ENCODE results near the gene HOXA6.

The HOXA6 gene

DNA sequence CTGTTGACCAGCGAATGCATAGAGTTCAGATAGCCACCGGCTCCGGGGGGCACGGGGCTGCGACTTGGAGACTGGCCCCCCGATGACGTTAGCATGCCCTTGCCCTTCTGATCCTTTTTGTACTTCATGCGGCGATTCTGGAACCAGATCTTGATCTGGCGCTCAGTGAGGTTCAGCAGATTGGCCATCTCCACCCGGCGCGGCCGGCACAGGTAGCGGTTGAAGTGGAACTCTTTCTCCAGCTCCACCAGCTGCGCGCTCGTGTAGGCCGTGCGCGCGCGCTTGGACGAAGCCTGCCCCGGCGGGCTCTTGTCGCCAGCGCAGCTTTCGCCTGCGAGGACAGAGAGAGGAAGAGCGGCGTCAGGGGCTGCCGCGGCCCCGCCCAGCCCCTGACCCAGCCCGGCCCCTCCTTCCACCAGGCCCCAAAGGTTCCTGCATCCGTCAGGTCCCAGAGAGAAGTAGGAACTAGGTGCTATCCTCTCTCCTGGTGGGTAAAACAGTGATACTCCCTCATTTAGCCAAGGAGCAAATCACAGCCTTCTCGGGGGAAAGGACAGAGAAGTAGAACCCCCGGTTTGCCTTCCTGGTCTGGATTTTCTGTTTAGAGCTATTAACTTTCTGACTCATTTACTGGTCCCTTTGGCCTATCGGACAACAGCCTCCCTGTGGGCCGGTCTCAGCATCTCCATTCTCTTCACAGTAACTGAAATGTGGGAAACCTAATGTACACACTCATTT lies 39.0 kb downstream of the HOXA6 start:
- DNase-seq (ENCODE audit: low read depth in 2 of 2): no peak

DNA sequence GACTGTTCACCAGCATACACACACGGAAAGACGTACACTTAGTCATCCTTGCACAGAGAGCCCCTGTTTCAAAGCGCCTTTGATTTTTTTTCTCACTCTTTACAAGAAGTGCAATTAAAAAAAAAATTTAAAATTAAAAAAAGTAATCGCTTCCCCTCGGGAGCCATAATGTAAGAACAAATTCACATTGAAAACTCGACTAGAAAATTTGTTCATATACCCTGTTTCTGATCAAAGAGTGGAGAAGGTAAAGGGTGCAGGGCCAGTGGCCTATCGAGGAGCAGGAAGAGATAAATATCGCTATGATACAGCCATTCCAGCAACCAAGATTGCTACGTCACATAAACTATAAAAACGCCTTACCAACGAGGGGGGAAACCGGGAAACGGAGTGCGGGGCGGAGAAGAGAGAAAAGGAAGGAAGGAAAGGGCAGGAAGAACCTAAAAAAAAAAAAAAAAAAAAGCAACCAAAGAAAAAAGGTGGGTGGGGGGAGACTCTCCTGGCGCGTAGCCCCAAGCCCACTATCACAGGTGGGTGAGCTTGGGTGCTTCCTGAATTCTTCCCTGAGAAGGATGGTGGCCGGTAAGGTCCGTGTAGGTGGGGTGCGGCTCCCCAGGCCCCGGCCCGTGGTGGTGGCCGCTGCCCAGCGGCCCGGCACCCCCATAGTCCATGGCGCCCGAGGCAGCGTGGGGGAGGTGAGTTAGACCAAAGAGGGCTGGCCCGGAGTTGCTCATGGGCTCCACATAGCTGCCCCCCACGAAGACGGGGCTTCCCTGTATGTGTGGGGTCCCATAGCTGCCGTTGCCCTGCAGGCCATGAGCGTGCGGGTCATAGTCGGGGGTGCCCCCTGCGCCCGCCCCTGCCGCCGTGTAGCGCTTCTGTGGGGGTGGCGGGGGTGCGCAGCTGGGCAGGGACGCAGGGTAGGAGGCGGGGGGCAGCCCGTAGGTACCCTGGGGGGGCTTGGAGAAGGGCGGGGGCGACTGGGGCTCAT lies 39.9 kb downstream of the HOXA6 start:
- DNase-seq (ENCODE audit: low read depth in 2 of 2): no peak

DNA sequence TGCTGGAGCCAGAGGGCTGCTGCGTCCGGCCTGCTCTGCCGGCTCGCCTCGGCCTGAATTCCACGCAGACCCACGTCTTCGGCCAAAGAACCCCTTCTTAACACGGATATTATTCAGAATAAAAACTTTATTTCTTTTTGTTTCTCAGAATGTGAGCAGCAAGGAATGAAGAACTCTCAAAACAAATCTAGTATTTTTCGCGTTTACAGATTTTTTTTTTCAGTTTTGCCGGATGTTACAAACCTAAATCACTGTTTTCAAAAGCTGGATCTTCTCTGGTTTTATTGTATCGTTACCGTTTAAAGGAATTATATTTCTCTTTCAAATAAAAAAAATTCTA lies 40.7 kb downstream of the HOXA6 start:
- DNase-seq (ENCODE audit: low read depth in 2 of 2): no peak

DNA sequence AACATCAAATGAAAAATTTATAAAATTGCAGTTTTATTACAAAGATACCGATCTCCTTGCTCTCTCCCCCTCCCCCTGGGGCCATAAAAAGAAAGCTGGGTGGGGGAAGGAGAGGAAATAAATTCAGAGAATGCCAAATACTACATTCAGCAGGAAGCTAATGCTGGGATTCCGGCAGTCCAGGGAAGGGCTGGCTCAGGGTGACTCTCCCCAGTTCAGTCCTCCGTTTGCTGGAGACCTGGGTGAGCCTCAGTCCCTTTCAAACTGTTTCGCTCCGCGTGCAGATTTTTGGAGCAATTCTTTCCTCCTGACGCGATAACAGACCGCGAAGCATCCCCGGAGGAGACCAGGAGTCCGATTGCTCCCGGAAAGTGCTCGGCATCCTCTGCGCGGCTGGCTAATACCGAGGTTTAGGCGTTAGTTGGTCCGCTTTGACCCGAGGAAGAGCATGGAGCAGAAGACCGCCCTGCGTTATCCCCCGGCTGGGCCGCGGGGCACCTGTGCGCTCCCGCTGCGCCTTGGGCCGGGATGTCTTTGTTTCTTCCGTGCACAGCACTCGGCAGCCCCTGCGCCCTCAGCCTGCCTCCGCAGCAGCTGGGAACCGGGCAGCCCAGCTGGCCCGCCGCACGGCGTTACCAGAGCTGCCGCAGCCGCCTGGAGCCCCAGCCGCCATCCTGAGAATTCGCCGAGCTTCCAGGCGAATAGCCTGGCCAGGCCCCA lies 41.2 kb downstream of the HOXA6 start:
- DNase-seq (ENCODE audit: low read depth in 2 of 2): no peak

DNA sequence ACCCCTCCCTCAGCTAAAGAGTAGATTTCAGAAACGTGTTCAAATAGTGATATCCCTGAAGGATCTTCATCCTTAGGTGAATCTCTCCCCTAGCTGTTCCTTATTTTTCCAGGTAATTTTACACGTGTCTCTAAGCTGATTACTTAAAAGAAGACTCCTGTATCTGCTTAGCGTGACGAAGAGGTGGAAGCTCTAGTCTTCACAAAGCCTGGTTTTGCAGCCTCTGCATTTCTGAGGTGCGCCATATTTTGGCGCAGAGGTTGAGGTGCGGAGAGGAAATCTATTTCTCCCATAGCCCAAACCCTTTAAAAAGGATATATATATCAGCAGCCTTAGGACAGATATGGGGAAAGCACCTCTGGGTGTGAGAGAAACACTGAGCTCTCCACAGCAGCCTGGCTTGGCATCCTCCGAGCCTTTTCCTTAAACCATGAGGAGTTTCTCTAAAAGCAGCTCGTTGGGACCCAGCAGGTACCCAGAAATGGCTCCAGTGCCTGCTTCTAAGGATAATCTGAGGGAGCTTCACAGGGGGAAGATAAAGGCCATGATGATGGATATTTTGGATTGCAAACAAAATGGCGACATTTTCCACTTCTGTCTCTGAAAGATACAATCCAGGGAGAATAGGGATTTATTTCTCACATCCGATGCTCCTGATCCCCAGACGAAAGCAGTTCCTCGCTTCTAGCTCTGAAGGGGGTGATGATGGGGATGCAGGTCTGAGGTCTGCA lies 42.1 kb downstream of the HOXA6 start:
- DNase-seq (ENCODE audit: low read depth in 2 of 2): no peak

DNA sequence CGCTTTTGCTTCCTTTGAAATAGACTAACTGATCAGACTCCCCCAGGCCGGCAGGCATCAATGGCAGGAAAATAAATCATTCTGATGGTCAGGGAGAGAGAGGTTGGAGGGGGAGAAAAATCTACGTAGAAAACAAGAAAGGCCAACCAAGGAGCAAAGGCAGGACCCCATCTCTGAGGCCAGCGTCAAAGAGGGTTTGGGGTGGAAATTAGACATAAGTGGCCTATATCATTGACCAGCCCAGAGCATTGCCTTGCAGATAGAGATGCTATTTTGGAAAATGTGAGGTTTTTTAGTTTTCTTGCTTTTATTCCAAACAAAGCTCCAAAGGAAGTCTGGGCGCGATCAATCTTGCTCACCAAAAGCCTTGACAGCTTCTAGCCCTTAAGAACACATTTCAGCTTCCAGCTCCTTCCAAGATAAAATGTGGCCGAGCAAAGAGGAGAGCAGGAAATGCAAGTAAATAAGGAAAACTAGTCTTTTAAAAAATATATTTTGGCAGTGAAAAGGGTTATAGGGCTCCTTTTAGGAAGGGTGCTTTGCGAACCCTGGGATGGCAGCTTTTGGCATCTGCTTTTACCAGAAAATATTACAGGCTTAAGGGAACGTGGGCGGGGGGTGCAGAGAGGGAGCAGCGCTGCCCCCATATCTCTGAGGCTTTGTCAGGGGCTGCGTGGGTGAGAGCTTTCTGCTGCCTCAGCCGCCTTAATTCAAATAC lies 43.1 kb downstream of the HOXA6 start:
- DNase-seq (ENCODE audit: low read depth in 2 of 2): no peak

DNA sequence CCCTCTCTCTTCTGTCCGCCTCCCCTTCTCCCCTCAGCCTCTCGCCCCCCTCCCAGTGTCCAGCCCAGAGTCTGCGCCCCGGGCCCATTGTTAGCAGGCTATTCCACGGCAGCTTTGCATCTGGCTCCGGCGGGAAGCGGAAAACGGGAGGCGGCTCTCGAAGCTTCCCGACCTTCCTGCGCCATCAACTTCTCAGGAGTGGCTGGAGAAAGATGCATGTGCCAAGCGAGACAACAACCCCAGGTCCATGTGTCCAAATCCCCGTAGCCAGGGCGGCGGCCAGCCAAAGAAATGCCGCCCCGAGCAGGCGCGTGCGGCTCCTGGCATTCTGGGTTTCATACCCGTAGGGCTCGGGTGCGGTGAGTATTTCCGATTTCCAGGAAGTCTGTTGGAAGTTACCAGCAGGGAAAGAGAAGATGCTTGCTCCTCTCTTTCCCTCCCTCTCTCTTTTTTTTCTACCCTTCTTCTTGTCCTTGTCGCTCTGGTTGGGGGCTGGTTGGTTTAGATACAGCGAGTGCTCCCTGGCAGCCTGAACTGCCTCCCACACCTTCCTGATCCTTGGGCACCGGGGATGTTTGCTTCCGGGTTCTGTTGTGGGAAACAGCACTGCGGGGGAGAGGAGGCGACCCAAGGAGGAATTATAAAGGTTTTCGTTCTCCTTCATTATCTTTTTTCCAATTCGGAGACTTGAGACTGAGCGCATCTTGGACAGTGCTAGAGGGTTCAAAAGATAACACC lies 43.9 kb downstream of the HOXA6 start:
- no peak for DNase-seq (ENCODE audit: low read depth in 2 of 2)

DNA sequence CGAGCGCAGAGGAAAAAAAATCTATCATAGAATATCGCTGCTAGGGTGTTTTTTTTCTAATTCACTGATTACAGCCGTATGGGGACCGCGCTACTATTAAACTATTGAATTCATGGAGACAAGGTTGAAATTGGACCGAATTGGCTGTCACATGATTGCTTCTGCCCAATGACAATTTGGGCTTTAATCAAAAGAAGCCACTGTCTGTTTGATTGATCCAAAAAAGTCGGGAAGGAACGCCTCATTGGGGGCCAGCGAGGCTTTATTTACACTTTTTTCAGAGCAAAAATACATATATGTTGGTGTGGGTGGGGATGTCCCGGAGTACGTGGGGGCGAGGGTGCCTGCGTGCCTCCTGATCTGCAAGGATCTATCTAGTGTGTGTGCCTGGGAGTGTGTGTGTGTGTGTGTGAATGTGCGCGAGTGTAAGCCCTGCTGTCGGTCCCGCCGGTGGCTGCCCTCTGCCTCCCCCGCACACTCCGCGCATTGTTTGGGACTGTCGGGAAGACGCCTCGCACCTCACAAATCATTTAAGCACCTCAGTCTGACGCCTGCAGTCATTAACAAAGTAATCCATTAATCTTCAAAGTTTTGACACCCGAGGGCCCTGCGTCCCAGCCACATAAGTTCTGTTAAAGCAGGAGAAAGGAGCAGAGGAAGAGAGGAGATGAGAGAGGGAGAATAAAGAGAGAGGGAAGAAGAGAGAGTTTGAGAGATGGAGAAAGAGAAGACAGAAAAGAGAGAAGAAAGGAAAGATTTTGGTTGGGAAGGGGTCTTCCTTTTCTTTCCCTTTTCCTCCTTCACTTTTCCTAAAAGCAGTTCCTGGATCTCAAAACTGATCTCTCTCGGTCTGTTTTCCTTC lies 44.8 kb downstream of the HOXA6 start, which contains the start of gene HOXA2:
HOXA2 (minus strand) TSS at position 103 of the 862 bp plus-strand sequence. CDS start 183 bp downstream, outside the sequence.
- DNase-seq (ENCODE audit: low read depth in 2 of 2): no peak

DNA sequence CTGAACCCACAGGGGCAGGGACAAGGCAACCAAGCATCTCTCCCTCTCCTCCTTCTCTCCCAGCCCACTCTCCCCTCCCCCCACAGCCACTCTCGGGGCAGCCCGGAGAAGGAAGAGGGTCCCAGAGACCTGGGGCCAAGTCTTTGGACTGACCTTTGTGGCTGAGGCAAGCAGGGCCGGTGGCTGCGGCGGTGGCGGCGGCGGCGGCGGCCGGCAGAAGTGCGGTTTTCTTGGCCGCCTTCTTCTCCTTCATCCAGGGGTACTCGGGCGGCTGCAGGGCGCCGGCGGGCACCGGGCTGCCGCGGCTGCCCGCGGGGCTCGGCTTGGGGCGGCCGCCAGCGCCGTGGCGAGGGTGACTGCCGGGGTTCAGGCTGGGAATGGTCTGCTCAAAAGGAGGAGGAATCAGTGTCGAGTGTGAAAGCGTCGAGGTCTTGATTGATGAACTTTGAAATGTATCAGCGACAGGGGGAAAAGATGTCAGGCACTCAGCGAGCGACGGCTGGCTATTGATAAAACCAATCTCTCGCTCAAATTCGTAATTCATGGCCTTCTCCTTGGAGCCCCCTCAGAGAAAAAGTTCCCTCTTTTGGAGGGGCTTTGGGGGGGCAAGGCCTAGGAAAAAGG lies 45.5 kb downstream of the HOXA6 start:
- no peak for DNase-seq (ENCODE audit: low read depth in 2 of 2)

DNA sequence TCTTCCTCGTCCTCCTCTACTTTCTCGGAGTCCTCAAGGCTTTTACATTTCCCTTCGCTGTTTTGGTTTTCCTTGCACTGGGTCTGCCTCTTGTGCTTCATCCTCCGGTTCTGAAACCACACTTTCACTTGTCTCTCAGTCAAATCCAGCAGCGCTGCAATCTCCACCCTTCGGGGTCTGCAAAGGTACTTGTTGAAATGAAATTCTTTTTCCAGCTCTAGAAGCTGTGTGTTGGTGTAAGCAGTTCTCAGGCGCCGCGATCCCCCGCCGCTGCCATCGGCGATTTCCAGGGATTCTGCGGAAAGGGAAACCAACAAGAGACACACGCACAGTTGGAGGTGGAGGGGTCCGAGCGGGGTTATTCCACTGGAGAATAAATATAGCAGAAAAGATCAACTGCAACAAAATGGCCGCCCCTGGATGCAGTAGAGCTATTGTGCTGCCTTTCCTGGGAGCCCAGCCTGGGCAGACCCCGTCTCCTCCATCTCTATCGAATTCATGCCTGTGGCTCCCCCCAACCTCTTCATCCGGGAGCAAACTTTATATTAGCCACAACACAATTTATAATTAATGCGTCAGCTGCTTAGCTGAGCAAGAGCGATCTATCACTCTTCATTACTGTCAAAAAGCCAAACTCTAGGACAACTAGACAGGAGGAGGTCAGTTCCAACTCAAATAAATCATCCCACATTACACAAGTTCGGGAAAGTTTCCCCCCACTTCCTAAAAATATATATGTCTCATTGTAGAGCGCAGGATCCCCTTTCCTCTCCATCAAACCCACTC lies 46.2 kb downstream of the HOXA6 start:
- no peak for DNase-seq (ENCODE audit: low read depth in 2 of 2)

DNA sequence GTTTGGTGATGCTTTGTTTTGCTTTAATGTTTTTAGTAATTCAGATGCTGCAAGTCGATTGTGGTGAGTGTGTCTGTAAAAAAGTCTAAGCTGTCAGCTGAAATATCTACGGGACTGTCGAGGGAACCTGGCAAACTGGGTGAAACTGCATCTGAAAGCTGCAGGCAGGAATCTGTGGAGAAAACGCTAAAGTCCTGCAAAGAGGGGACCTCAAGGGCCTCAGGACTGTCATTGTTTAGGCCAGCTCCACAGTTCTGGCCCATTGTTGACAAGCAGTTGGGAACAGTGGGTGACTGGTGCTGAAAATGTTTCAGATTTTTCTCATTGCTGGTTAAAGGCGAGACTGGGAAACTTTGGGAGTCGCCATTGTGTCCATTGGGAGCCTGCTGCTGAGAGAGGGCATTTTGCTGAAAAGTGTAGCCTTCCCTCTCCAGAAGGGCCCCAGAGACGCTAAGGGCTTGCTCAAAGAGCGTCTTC lies 46.8 kb downstream of the HOXA6 start:
- no peak for DNase-seq (ENCODE audit: low read depth in 2 of 2)

DNA sequence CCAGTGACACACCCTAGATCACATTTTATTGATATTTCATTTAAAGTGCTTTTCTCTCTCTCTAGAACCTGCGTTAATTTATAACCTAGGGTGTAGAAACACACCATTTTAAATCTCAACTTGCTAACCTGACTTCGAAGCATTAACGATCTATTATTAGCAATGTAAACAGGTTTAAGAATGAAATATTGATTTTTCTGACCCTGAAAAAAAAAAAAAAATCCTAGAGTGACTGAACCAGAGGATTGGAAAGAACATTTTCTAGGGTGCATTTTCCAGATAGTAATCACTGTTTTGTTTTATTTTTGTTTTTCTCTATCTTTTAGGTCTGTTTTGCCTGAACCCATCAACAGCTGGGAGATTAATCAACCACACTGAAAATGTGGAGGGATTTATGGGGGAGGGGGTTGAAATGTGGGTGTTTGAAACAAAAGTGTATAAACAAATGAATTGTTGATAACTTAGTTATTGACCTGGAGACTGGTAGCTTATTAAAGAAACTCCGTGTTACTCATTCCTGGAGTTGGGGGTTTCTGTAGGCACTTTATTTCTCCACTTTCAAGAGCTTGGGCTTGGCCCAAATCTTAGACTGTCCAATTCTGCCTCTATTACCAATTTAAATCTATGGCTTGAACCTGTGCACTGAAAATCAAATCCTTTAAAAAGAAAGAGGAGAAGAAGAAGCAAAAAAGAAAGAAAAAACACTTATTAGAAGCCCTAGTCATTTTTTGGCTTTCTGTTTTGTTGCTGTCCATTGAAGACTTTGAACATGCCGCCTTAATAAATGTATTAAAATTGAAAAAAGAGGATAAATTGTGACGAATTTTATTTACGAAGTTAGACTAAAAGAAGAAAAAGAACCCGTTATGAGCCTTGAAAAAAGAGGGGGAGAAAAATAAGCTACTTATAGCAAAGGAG lies 47.9 kb downstream of the HOXA6 start:
- DNase-seq (ENCODE audit: low read depth in 2 of 2): no peak

DNA sequence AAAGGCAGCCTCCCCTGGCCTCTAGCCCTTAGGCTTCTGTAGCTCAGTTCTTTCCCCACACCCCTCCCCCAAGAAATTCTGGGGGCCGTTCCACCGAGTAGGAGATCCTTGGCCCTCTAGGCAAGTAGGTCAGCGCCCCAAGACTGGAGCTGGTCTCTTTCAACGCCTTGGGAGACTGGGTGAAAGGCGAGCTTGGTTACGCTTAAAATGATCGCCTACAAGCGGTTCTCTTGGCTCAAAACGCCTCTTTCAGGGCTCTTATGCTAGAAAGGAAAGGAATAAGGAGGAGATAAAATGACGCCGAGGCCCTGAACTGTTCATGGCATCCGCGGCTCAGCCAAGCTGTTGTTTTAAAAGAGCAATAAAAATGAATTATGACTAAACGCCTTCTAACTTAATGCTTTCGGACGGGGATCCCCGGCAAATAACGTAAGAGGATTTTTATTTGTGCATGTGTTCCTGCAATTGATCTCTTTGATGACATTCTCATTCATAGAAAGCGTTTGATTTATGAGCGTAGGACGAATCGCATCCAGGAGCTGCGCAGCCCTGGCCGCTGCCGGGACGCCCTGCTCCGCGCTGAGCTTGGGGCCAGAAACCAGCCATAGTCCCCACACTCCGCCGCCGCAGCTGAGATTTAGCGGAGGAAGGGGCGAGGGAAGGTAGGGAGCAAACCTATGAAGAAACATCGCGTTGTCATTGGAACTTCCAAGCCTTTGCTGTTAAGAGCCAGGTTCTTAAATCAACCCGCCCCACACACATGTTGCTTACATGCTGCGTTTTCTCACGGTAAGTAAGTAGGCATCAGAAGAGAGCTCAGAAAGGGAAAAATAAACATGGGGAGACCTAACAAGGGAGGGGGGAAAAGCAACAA lies 48.8 kb downstream of the HOXA6 start:
- DNase-seq (ENCODE audit: low read depth in 2 of 2): no peak

DNA sequence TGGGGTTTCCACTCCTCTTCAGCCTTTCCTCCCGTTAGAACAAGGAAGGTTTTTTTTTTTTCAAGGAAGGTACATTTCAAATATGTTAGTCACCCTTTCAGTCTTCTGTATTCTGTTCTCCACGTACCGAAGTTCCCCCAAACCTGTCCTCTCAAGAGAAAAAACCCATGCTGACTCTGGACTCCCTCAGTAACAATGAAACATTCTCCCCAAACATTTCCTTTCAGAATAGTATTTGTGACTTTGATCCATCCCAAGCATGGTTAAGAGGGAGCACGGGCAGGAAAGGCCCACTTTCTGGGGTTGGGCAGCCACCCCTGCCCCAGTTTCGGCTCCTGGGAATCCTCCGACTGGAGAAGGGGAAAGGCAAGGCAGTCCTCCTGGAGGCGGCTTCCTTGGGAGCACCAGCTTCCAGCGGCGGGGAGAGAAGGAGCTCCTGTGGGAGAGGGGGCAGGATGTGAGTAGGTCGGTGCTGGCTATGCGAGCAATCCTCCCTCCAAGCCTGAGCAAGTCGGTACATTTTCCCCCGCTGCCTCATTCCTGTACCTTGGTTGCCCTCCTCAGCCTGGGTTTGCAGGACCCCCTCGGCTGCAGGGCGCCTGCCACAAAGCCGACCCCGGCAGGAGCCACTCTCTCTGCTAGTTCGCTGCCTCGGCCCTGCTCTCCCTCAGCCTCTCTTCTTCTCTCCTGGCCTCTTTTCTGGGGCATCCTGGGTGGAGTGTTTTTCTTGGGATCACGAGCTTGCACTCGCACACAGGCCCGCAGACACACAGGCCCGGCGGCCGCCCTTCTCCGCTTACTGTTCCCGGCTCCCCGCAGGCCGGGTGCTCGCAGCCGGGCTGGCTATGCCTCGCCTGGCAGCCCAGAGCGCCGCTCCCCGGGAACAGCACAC lies 49.6 kb downstream of the HOXA6 start:
- no peak for DNase-seq (ENCODE audit: low read depth in 2 of 2)
